NCI-H1417 treated with DMSO at 0.1 percent for 48 hours (cell line): ENCODE measurements around the gene CYTL1.
"Not testable (repeated sequence)": the region's sequence is repeated elsewhere in the genome, so short reads cannot be mapped to it uniquely, and the experiment has no call there.

ENCODE experiments used
- DNase-seq: peaks from one replicate; lab custom pipeline; 2025; lab: John Stamatoyannopoulos, UW

Gene CYTL1

GRCh38 chr4:5019274-5019673 is at the start of gene CYTL1:
CYTL1 (minus strand) TSS chr4:5019458; CDS start chr4:5019445, 13 bp downstream.
- DNase-seq = no peak

DNA sequence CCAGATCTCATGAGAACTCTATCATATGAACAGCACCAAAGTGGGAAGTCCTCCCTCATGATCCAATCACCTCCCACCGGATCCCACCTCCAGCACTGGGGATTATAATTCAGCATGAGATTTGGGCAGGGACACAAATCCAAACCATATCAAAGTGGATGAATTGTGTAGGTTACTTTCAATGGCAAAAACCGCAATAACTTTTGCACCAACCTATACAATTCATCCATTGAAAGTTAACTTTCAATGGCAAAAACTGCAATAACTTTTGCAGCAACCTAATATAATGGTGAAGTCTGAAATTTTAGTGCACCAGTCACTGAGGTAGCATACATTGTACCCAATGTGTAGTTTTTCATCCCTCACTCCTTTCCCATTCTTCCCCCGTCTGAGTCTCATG is 48.6 kb upstream of the CYTL1 start:
- no peak for DNase-seq

- DNase-seq = not testable (repeated sequence)
These were observed 47.7 kb upstream of the CYTL1 start for GRCh38 chr4:5066968-5067367.

DNA sequence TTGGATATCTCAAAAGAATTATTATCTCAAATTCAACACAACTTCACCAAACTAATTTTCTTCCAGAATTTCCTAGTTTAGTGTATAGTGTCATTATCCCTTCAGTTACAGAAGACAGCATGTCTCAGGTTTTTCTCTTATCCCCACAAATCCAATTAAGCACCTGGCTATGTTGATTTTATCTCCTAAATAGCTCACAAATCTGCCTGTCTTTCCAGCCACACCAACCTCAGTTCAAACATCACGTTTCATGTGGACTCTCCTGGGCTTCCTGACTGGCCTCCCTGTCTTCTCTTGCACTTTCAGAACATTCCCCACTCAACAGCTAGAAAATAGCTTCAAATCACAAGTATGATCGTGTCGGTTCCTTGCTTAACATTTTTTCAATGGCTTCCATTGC is 46.8 kb upstream of the CYTL1 start:
- no peak for DNase-seq

- DNase-seq = no peak
These were observed 36.2 kb upstream of the CYTL1 start for GRCh38 chr4:5055411-5055810.

GRCh38 chr4:5054532-5054931 is 35.3 kb upstream of the CYTL1 start:
- DNase-seq = no peak

- DNase-seq = no peak
These were observed 33.6 kb upstream of the CYTL1 start for GRCh38 chr4:5052726-5053425.

DNA sequence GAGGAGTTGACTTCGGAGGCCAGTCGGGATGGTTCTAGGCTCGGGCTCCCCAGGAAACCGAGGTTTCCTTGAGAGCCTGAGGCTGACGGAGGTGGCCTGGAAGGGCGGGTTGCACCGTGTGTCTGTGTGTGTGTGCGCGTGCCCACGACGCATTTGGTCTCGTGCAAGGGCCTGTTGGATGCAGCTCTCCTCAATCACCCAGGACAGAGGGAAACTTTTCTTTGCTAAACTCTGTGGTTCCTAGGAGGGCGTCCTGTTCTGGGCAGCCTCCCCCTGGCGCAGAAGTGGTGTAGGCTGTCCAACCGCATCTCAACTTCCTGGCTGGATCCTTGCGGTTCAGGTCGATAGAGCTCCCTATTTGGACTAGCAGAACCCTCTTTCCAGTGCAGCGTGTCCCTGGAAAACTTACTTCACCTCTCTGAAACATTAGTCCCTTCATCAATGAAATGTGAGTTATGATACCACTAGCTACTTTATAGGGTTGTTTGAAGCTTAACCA is 33.0 kb upstream of the CYTL1 start:
- no peak for DNase-seq

- peak; percentile 21 for DNase-seq
These were observed 32.3 kb upstream of the CYTL1 start, which contains the start of gene STK32B for GRCh38 chr4:5051278-5052203. STK32B (plus strand) TSS chr4:5051480.

DNA sequence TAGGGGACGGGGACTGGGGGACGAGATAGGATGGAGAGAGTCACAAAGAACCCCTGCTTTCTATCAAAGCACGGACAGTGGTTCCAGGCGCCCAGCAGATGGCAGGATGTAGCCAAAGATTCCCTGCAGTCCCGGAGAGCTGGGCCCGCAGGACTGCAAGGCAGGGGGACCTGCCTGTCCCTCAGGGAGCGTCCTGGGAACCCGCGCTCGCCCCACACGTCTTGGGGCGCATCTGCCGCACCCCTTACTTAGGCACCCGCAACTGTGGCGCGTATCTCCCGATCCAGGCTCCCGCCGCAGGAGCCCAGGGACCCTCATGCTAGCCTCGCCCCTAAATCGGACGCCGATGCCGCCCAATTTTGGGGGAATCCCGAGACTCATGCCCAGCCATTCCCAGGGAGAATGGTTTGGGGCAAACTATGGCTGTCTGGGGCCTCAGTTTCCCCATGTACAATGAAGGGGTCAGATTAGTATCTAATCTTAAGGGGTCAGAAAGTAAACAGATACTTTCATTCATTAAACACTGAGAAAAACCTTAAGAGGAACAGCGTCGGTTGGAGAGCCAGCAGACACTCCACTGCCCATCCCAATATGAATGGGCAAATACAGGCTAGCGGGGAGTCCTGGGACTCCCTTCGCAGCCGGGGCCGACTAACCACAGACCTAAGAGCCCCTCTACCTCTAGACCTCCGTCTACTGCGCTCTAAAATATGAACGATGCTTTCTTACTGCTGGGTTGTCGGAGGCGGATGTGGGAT is 31.4 kb upstream of the CYTL1 start:
- peak; percentile 14 for DNase-seq

DNA sequence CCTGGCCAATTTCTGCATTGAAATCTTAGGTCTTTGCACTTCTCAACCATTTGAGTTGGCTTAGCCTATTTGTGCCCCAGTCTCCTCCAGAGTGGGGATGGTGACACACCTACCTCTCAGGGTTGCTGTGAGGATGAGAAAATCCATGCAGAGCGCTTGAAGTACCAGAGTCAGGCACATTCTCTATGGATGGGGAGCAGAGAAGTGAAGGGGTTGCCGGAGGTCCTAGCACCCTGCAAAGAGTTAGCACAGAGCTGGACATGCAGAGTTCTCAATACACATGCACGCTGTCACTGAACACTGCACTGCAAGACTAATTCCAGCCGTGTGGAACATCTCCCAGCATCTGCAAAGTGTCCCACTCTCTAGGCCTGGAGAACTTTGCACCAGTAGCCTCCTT is 29.5 kb upstream of the CYTL1 start:
- no peak for DNase-seq

- DNase-seq = no peak
These were observed 25.8 kb upstream of the CYTL1 start for GRCh38 chr4:5045097-5045496.

DNA sequence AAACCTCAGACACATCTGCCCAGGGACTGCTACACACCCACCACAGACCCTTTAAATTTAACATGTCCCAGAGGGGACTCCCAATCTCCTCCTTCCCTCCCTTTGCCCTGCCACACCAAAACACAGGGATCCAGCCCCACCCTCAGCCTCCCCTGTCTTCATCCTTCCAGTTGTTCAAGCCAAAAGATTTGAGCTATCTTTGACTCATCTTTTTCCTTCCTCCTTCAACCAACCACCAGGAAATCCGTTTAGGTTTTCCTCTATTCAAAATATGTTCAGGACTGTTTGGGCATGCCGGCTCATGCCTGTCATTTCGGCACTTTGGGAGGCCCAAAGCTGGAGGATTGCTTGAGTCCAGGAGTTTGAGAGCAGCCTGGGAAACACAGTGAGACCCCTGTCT is 25.1 kb upstream of the CYTL1 start:
- no peak for DNase-seq

- DNase-seq = no peak
These were observed 24.3 kb upstream of the CYTL1 start for GRCh38 chr4:5043579-5043978.

DNA sequence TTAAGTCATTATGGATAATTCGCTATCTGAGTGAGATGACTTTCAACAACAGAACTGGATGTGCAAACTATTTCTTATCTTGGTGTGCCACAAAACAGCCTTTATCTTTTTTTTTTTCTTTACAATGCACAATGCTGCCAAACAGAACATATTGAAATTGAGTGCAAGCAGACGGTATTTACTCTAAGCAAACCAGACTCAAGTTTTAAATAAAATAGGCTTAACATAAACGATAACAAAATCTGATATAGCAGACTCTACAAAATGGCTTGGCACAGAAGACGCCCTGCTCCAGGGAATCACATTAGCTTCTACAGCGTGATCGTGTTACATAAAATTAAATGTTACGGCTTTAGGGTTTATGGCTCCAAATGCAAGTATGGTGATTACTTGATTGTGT is 22.4 kb upstream of the CYTL1 start:
- DNase-seq = no peak

DNA sequence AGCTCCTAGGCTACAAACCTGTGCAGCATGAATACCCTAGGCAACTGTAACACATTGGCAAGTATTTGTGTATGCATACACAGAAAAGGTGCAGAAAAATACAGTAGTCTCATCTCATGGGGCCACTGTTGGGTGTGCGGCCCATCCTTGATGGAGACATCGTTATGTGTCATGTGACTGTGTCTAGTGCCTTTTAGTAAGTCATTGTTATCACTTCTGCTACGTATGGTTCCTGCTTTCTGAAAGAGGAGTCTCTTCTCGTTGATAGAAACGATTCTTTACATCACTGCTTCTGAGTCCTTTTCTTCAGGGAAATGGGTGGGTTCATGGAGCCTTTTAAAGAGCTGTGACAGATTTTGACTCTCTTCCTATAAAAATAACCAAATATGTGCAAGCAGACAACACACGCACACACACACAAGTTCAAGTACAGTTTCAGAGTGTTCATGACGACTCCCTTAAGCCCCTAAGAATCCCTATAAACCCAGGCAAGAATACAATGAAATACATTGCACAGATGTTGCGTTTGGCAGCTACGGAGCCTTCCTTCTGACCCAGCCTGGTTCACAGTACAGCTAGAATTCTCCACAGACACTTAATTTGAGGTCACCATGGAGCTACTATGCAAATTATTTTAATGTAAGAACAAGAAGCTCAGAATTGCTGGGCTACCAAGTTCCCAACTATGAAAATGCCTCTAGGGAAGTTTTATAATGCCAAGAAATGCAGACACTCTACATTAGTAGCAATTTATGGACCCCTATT is 21.8 kb upstream of the CYTL1 start:
- DNase-seq = no peak

GRCh38 chr4:5039800-5040199 is 20.5 kb upstream of the CYTL1 start:
- DNase-seq = no peak

- no peak for DNase-seq
These were observed 18.6 kb upstream of the CYTL1 start for GRCh38 chr4:5037553-5038551.

- DNase-seq = no peak
These were observed 17.0 kb upstream of the CYTL1 start for GRCh38 chr4:5036239-5036638.

GRCh38 chr4:5034206-5034605 is 14.9 kb upstream of the CYTL1 start:
- DNase-seq = no peak
